Measurements from ENCODE around the gene TIAL1.

TIAL1 gene

GRCh38 chr10:119613741-119614140 lies 17.0 kb upstream of the TIAL1 start:
- no peak overlapping the region for H3K9ac ChIP-seq (ENCODE audit: low read depth in 1 of 2, low read length in 2 of 2)
- H3K27ac ChIP-seq (ENCODE audit: low read depth in 2 of 2, low read length in 2 of 2) = no peak overlapping the region

DNA sequence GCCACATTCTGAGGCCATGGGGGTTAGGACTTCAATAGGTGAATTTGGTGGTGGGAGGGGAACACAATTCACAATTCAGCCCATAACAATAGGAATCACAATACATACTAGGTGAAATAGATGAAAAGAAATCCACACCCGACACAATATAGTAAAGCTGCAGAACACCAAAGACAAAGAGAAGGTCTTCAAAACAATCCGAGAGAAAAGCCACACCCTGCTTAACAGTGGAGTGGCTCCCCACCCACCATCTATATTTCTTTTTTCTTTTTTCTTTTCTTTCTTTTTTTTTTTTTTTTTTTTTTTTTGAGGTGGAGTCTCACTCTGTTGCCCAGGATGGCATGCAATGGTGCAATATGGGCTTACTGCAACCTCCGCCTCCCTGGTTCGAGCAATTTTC lies 14.7 kb upstream of the TIAL1 start:
- no peak overlapping the region for H3K4me3 ChIP-seq (ENCODE audit: low read length in 2 of 2)
- no peaks in the 10 kb centered on the region for H3K4me1 ChIP-seq (ENCODE audit: control insufficient read depth in 2 of 2, insufficient read depth in 2 of 2, low read length in 2 of 2)
- H3K9me3 ChIP-seq (ENCODE audit: control insufficient read depth in 2 of 2, low read length in 2 of 2) = no peaks in the 10 kb centered on the region
- no peaks in the 10 kb centered on the region for H3K27me3 ChIP-seq (ENCODE audit: control insufficient read depth in 2 of 2, insufficient read depth in 2 of 2, low read length in 2 of 2)
- no peaks in the 10 kb centered on the region for H3K36me3 ChIP-seq (ENCODE audit: control insufficient read depth in 2 of 2, insufficient read depth in 2 of 2, low read length in 2 of 2)
- H3K27ac ChIP-seq (ENCODE audit: low read depth in 2 of 2, low read length in 2 of 2) = no peak overlapping the region
- no peak overlapping the region for H3K9ac ChIP-seq (ENCODE audit: low read depth in 1 of 2, low read length in 2 of 2)

More at GRCh38 chr10:119613741-119614140, 17.0 kb upstream of the TIAL1 start:
- Histone ChIP-seq H3K4me1 (ENCODE audit: control insufficient read depth in 2 of 2, insufficient read depth in 2 of 2, low read length in 2 of 2) (peaks cover 0 to 5% of the 10 kb centered on the region in 2 donors), H3K36me3 (ENCODE audit: control insufficient read depth in 2 of 2, insufficient read depth in 2 of 2, low read length in 2 of 2) (no peaks in the 10 kb centered on the region), H3K4me3 (ENCODE audit: low read length in 2 of 2) (no peak overlapping the region), H3K27me3 (ENCODE audit: control insufficient read depth in 2 of 2, insufficient read depth in 2 of 2, low read length in 2 of 2) (no peaks in the 10 kb centered on the region), H3K9me3 (ENCODE audit: control insufficient read depth in 2 of 2, low read length in 2 of 2) (no peaks in the 10 kb centered on the region)

DNA sequence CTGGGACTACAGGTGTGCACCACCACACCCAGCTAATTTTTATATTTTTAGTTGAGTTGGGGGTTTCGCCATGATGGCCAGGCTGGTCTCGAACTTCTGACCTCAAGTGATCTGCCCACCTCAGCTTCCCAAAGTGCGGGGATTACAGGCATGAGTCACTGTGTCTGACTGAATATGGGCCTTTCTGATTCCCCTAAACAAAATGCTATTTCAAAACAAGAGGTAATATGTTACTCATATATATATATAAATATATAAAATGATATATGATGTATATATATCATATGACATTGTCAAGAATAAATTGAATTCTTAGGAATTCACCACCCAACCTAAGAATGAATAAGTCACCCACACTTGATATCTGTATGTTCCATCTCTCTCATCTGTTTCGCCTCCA lies 12.8 kb upstream of the TIAL1 start:
- Histone ChIP-seq H3K36me3 (ENCODE audit: control insufficient read depth in 2 of 2, insufficient read depth in 2 of 2, low read length in 2 of 2) (no peaks in the 10 kb centered on the region), H3K4me3 (ENCODE audit: low read length in 2 of 2) (no peak overlapping the region), H3K27me3 (ENCODE audit: control insufficient read depth in 2 of 2, insufficient read depth in 2 of 2, low read length in 2 of 2) (no peaks in the 10 kb centered on the region), H3K4me1 (ENCODE audit: control insufficient read depth in 2 of 2, insufficient read depth in 2 of 2, low read length in 2 of 2) (no peaks in the 10 kb centered on the region), H3K9ac (ENCODE audit: low read depth in 1 of 2, low read length in 2 of 2) (no peak overlapping the region), H3K27ac (ENCODE audit: low read depth in 2 of 2, low read length in 2 of 2) (no peak overlapping the region), H3K9me3 (ENCODE audit: control insufficient read depth in 2 of 2, low read length in 2 of 2) (no peaks in the 10 kb centered on the region)

- Histone ChIP-seq H3K4me3 (ENCODE audit: low read length in 2 of 2) (peak overlapping the region in 1 of 2 donors; percentile 33), H3K27me3 (ENCODE audit: control insufficient read depth in 2 of 2, insufficient read depth in 2 of 2, low read length in 2 of 2) (no peaks in the 10 kb centered on the region), H3K9me3 (ENCODE audit: control insufficient read depth in 2 of 2, low read length in 2 of 2) (no peaks in the 10 kb centered on the region), H3K27ac (ENCODE audit: low read depth in 2 of 2, low read length in 2 of 2) (no peak overlapping the region), H3K36me3 (ENCODE audit: control insufficient read depth in 2 of 2, insufficient read depth in 2 of 2, low read length in 2 of 2) (no peaks in the 10 kb centered on the region), H3K9ac (ENCODE audit: low read depth in 1 of 2, low read length in 2 of 2) (no peak overlapping the region), H3K4me1 (ENCODE audit: control insufficient read depth in 2 of 2, insufficient read depth in 2 of 2, low read length in 2 of 2) (no peaks in the 10 kb centered on the region)
These were observed 11.8 kb upstream of the TIAL1 start for GRCh38 chr10:119608316-119609155.

GRCh38 chr10:119604468-119604867 lies 7.7 kb upstream of the TIAL1 start:
- Histone ChIP-seq H3K9me3 (ENCODE audit: control insufficient read depth in 2 of 2, low read length in 2 of 2) (no peaks in the 10 kb centered on the region), H3K36me3 (ENCODE audit: control insufficient read depth in 2 of 2, insufficient read depth in 2 of 2, low read length in 2 of 2) (no peaks in the 10 kb centered on the region), H3K4me3 (ENCODE audit: low read length in 2 of 2) (no peak overlapping the region), H3K4me1 (ENCODE audit: control insufficient read depth in 2 of 2, insufficient read depth in 2 of 2, low read length in 2 of 2) (no peaks in the 10 kb centered on the region), H3K27ac (ENCODE audit: low read depth in 2 of 2, low read length in 2 of 2) (no peak overlapping the region), H3K27me3 (ENCODE audit: control insufficient read depth in 2 of 2, insufficient read depth in 2 of 2, low read length in 2 of 2) (no peaks in the 10 kb centered on the region), H3K9ac (ENCODE audit: low read depth in 1 of 2, low read length in 2 of 2) (no peak overlapping the region)

GRCh38 chr10:119602241-119603095 lies 5.7 kb upstream of the TIAL1 start:
- H3K4me1 ChIP-seq (ENCODE audit: control insufficient read depth in 2 of 2, insufficient read depth in 2 of 2, low read length in 2 of 2) = peaks cover 4 to 5% of the 10 kb centered on the region in 2 donors
- no peaks in the 10 kb centered on the region for H3K27me3 ChIP-seq (ENCODE audit: control insufficient read depth in 2 of 2, insufficient read depth in 2 of 2, low read length in 2 of 2)
- H3K9ac ChIP-seq (ENCODE audit: low read depth in 1 of 2, low read length in 2 of 2) = no peak overlapping the region
- H3K36me3 ChIP-seq (ENCODE audit: control insufficient read depth in 2 of 2, insufficient read depth in 2 of 2, low read length in 2 of 2) = no peaks in the 10 kb centered on the region
- no peak overlapping the region for H3K4me3 ChIP-seq (ENCODE audit: low read length in 2 of 2)
- no peaks in the 10 kb centered on the region for H3K9me3 ChIP-seq (ENCODE audit: control insufficient read depth in 2 of 2, low read length in 2 of 2)
- H3K27ac ChIP-seq (ENCODE audit: low read depth in 2 of 2, low read length in 2 of 2) = no peak overlapping the region

DNA sequence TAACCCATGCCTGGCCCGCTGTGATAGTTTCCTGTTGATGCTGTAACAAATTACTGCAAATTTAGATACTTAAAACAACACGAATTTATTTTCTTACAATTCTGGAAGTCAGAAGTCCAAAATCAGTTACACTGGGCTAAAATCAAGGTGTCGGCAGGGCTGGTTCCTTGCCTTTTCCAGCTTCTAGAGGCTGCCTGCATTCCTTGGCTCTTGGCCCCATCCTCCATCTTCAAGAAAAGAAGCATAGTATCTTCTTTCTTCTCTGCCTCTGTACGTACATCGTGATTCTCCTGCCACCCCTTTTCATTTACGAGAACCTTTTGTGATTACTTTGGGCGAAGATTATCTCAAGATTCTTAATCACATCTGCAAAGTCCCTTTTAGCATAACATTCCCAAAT lies 1.6 kb upstream of the TIAL1 start:
- no peaks in the 10 kb centered on the region for H3K36me3 ChIP-seq (ENCODE audit: control insufficient read depth in 2 of 2, insufficient read depth in 2 of 2, low read length in 2 of 2)
- no peak overlapping the region for H3K4me3 ChIP-seq (ENCODE audit: low read length in 2 of 2)
- H3K9me3 ChIP-seq (ENCODE audit: control insufficient read depth in 2 of 2, low read length in 2 of 2) = no peaks in the 10 kb centered on the region
- no peak overlapping the region for H3K27ac ChIP-seq (ENCODE audit: low read depth in 2 of 2, low read length in 2 of 2)
- peaks cover 20 to 25% of the 10 kb centered on the region in 2 donors for H3K4me1 ChIP-seq (ENCODE audit: control insufficient read depth in 2 of 2, insufficient read depth in 2 of 2, low read length in 2 of 2)
- no peak overlapping the region for H3K9ac ChIP-seq (ENCODE audit: low read depth in 1 of 2, low read length in 2 of 2)
- H3K27me3 ChIP-seq (ENCODE audit: control insufficient read depth in 2 of 2, insufficient read depth in 2 of 2, low read length in 2 of 2) = no peaks in the 10 kb centered on the region

- Histone ChIP-seq H3K27ac (ENCODE audit: low read depth in 2 of 2, low read length in 2 of 2) (peak overlapping the region in 1 of 2 donors; percentile 21), H3K9ac (ENCODE audit: low read depth in 1 of 2, low read length in 2 of 2) (peak overlapping the region; percentile 28 to 96), H3K4me3 (ENCODE audit: low read length in 2 of 2) (peak overlapping the region; percentile 96 to 97), H3K36me3 (ENCODE audit: control insufficient read depth in 2 of 2, insufficient read depth in 2 of 2, low read length in 2 of 2) (no peaks in the 10 kb centered on the region), H3K9me3 (ENCODE audit: control insufficient read depth in 2 of 2, low read length in 2 of 2) (no peaks in the 10 kb centered on the region), H3K4me1 (ENCODE audit: control insufficient read depth in 2 of 2, insufficient read depth in 2 of 2, low read length in 2 of 2) (peaks cover 28 to 30% of the 10 kb centered on the region in 2 donors), H3K27me3 (ENCODE audit: control insufficient read depth in 2 of 2, insufficient read depth in 2 of 2, low read length in 2 of 2) (no peaks in the 10 kb centered on the region)
These were observed 832 bp upstream of the TIAL1 start for GRCh38 chr10:119597405-119598186.

DNA sequence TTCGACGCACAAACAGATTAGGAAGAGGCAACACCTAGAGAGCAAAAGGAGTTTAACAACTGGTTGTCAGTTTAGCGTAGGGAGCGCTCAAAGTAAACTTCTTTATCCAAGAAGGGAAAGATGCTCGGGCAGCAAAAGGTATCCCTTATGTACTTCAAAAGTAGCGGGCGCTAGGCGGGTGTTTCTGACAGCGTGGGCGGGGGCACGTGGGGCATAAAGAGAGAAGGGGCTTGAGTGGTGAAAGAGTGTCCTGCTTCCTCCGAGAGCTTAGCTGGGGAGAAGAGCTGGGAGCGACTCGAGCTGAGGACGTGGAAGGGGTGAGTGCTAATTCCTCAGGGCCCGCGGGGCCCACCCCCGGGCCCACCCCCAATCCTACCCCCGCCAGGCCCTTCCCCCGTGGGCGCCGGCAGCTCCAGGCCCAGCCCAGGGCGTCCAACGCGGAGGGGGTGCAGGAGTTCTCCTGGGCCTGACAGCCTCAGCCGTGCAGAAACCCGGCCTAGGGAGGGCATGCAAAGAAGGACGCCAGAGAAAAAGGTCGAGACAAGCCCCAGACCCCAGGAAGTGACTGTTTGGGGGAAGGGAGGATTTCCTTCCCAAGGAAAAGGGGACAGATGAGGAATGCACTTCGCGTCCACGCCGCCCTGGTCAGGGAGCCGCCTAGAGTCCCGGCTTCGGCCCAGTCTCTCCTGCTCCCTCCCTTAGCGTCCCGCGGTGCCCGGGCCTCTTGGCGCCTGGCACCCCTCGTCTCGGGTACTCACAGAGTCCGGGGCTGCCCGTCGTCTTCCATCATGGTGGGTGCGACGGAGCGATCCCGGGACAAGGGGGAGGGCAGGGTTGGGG lies 868 bp downstream of the TIAL1 start:
- Histone ChIP-seq H3K9ac (ENCODE audit: low read depth in 1 of 2, low read length in 2 of 2) (peak overlapping the region; percentile 83 to 94), H3K27ac (ENCODE audit: low read depth in 2 of 2, low read length in 2 of 2) (peak overlapping the region; percentile 99), H3K36me3 (ENCODE audit: control insufficient read depth in 2 of 2, insufficient read depth in 2 of 2, low read length in 2 of 2) (no peaks in the 10 kb centered on the region), H3K4me1 (ENCODE audit: control insufficient read depth in 2 of 2, insufficient read depth in 2 of 2, low read length in 2 of 2) (peaks cover 36 to 37% of the 10 kb centered on the region in 2 donors), H3K9me3 (ENCODE audit: control insufficient read depth in 2 of 2, low read length in 2 of 2) (no peaks in the 10 kb centered on the region), H3K4me3 (ENCODE audit: low read length in 2 of 2) (peak overlapping the region; percentile 96 to 97), H3K27me3 (ENCODE audit: control insufficient read depth in 2 of 2, insufficient read depth in 2 of 2, low read length in 2 of 2) (no peaks in the 10 kb centered on the region)
